ENCODE measurements around the gene IQCB1. TPM values are rescaled to one million over a fixed set of nuclear protein-coding genes. Genes with fewer than 3 reads are reported as not detected.

Gene IQCB1
- total RNA-seq, 2 donors from 2014 or later = 10.8 to 12.5 TPM

- intact Hi-C loops (cut with DNase I) = no loop called here
- Histone ChIP-seq H3K9me3 (no peaks in the 10 kb centered on the region), H3K36me3 (no peaks in the 10 kb centered on the region), H3K4me3 (no peak overlapping the region), H3K27ac (no peak overlapping the region), H3K27me3 (no peaks in the 10 kb centered on the region), H3K9ac (ENCODE audit: low read depth in 2 of 2, low read length in 2 of 2) (no peak overlapping the region), H3K4me1 (no peaks in the 10 kb centered on the region)
- TF ChIP-seq CTCF (IDR thresholded peaks at IDR 0.05) = no peak
- DNase-seq = no peak
Observed at GRCh38 chr3:121822973-121823372, 11.9 kb downstream of the IQCB1 start.

- H3K36me3 ChIP-seq = no peaks in the 10 kb centered on the region
- no peaks in the 10 kb centered on the region for H3K27me3 ChIP-seq
- TF ChIP-seq CTCF (IDR thresholded peaks at IDR 0.05) = no peak
- H3K9me3 ChIP-seq = no peaks in the 10 kb centered on the region
- no peak overlapping the region for H3K27ac ChIP-seq
- no peak for DNase-seq
- H3K9ac ChIP-seq (ENCODE audit: low read depth in 2 of 2, low read length in 2 of 2) = no peak overlapping the region
- intact Hi-C loops (cut with DNase I) = no loop called here
- H3K4me1 ChIP-seq = no peaks in the 10 kb centered on the region
- H3K4me3 ChIP-seq = no peak overlapping the region
Observed at GRCh38 chr3:121821421-121822199, 13.2 kb downstream of the IQCB1 start.

GRCh38 chr3:121819236-121819635 is 15.6 kb downstream of the IQCB1 start:
- DNase-seq = no peak
- Histone ChIP-seq H3K27ac (no peak overlapping the region), H3K4me3 (no peak overlapping the region), H3K27me3 (no peaks in the 10 kb centered on the region), H3K9ac (ENCODE audit: low read depth in 2 of 2, low read length in 2 of 2) (no peak overlapping the region), H3K4me1 (no peaks in the 10 kb centered on the region), H3K9me3 (no peaks in the 10 kb centered on the region), H3K36me3 (no peaks in the 10 kb centered on the region)
- no peak for TF ChIP-seq CTCF (IDR thresholded peaks at IDR 0.05)
- intact Hi-C loops (cut with DNase I) = no loop called here

GRCh38 chr3:121818578-121818977 is 16.3 kb downstream of the IQCB1 start:
- H3K4me1 ChIP-seq = no peaks in the 10 kb centered on the region
- no peak for TF ChIP-seq CTCF (IDR thresholded peaks at IDR 0.05)
- H3K4me3 ChIP-seq = no peak overlapping the region
- no peaks in the 10 kb centered on the region for H3K9me3 ChIP-seq
- no peaks in the 10 kb centered on the region for H3K27me3 ChIP-seq
- H3K27ac ChIP-seq = no peak overlapping the region
- no peak overlapping the region for H3K9ac ChIP-seq (ENCODE audit: low read depth in 2 of 2, low read length in 2 of 2)
- DNase-seq = no peak
- H3K36me3 ChIP-seq = no peaks in the 10 kb centered on the region
- intact Hi-C loops (cut with DNase I) = no loop called here

- H3K9ac ChIP-seq (ENCODE audit: low read depth in 2 of 2, low read length in 2 of 2) = no peak overlapping the region
- no peak for DNase-seq
- TF ChIP-seq CTCF (IDR thresholded peaks at IDR 0.05) = no peak
- intact Hi-C loops (cut with DNase I) = no loop called here
- no peaks in the 10 kb centered on the region for H3K9me3 ChIP-seq
- no peaks in the 10 kb centered on the region for H3K27me3 ChIP-seq
- no peaks in the 10 kb centered on the region for H3K36me3 ChIP-seq
- H3K4me1 ChIP-seq = no peaks in the 10 kb centered on the region
- no peak overlapping the region for H3K4me3 ChIP-seq
- H3K27ac ChIP-seq = no peak overlapping the region
Observed at GRCh38 chr3:121817753-121818152, 17.1 kb downstream of the IQCB1 start.
